Activated naive CD4-positive, alpha-beta T cell treated with Interleukin-2 at 50 U/mL for 16 hours (primary cell): ENCODE measurements around the gene SPC25.
"Not testable (repeated sequence)": the region's sequence is repeated elsewhere in the genome, so short reads cannot be mapped to it uniquely, and the experiment has no call there.

Experiments
- DNase-seq: peaks from one replicate; pipeline ENCODE4 v3.0.0-alpha.2; 2020

Gene SPC25, protein sequence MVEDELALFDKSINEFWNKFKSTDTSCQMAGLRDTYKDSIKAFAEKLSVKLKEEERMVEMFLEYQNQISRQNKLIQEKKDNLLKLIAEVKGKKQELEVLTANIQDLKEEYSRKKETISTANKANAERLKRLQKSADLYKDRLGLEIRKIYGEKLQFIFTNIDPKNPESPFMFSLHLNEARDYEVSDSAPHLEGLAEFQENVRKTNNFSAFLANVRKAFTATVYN

DNA sequence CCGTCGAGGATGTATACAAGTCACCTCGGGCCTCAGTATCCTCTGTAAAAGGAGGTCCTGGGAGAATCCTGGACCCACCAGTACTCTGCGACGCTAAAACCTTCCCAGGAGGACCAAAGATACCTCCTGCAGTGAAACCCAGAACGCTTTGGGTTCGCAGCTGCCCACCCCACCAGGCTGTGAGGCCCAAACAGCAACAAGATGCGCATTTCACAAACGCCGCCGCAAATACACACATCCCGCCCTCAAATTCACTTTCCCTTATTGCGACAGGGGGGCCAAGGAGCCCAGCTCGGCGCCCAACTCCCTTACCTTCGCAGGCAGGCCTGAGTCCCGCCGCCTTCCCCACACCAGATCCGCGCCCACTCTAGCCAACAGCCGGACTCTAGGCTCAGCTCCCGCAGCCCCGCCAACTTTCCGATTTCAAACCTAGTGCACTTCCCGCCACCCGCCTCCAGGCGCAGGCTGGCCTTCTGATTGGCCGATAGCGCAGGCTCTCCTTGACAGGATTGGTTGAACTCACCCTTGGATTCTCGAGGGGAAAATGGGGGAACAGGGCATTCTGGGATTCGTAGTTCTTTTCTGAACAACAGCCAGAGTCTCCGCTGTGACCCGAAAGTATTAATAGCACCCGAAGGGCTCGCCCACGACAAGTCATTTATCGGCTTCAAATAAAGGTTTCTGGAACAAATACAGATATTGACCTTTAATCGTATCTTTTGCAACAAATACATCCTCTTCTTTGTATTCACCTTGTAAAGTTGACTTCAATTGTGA, at the start of gene SPC25:
SPC25 (minus strand) TSS at position 425 of the 777 bp plus-strand sequence. CDS start 911 bp downstream, outside the sequence.
- DNase-seq = peak; percentile 87

DNA sequence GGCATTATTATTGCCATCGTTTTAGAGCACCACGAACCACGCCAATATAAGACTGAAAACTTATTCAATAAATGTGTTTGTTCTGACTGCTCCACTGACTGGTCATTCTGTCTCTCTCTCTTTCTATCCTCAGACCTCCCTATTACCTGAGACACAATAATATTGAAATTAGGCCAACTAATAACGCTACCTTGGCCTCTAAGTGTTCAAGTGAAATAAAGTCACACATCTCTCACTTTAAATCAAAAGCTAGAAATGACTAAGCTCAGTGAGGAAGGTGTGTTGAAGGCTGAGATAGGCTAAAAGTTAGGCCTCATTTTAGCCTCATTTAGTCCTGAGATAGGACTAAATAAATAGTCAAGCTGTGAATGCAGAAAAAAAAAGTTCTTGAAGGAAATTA, 49.7 kb upstream of the SPC25 start:
- DNase-seq = no peak

DNA sequence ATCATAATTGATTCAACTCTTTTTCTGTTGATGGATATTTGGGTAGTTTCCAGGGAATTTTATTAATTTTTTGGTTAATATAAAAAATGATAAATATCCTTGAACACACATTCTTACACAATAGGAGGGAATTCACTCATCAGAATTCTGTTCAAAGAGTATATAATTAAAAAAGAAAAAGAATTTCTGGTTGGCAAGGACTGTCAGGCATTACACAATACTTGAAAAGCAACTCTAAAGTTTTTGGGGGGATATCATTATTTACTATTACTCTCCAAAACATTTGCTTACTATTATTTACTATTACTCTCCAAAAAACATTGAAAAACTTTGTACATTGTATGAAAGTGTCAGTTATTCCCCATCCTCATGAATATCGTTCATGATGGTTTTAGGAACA, 48.8 kb upstream of the SPC25 start:
- no peak for DNase-seq

DNA sequence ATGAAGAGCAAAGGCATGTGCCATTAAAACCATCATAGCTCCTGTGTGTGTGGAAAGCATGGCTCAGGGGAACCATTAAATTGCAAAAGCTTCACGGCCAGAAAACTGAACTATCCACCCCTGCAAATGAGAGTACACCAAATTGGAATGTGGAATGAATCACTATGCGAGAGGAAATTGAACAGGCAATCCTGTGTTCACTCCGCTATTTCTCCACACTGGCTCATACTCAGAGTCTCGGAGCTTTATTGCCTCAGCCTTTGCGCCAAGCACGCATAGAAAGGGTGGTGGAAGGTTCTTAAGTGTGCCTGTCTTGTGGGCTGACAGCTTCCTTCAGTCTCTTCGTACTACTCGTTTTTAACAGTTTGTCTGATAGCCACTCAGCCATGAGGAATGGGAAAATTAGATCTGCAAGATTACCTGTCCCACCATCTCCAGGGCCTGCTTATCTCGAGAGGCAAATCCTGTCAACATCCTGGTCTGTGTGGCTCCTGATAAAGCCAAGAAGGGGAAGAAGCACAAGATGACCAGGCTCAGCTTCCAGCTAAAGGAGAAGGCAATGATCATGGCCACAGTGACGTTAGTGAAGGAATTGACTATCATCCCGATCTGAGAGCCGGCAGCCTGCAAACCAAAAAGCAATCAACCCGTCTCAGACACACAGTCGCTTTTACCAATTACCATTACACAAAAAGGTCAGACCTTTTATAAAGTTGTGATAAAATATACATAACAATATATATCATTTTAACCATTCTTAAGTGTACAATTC, 45.8 kb upstream of the SPC25 start:
- DNase-seq = no peak

DNA sequence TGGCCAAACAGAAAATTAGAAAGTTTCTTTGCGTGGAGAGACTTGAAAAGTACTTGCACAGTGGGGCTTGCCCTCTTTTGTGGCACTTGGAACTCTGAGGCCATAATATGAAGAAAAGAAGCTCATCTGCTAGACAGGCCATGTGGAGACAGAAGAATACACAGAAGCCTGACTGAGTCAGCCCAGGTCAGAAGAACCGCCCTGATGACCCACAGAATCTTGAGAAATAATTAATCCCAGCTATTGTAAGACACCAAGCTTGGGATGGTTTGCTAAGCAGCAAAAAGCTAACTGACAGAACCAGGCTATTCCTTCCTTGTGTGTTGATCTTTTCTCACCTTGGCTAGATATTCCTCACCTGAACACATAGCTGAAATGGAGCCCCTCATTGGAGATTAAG, 44.6 kb upstream of the SPC25 start:
- no peak for DNase-seq

DNA sequence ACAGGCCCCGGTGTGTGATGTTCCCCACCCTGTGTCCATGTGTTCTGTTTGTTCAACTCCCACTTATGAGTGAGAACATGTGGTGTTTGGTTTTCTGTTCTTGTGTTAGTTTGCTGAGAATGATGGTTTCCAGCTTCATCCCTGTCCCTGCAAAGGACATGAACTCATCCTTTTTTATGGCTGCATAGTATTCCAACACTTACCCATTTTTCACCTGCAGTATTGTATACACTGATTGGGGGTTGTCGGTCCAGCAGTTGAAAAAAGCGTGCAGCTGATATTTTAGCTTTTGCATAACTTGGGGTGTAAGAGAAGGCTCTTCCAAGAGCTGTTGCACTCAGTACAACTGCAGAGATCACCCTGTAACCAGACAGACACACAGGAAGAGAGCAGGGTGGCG, 41.9 kb upstream of the SPC25 start:
- DNase-seq = not testable (repeated sequence)

DNA sequence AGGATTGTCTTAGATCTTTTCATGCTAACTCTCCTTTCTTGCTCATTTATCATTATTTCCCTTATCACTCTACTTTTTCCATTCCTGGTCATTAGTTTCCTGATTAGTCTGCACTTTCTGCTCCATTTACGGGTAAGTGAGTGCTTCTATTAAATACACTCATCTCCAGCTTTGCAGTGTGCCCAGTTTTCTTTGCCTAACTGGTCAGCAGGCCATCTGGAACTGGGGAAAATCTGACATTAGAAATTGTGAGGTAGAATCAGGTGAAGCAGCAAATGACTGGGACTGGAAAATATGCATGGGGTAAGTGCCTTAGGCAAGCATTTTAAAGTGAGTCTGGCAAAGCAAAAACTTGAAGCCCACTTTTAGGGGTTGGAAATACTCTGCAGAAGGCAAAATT, 40.0 kb upstream of the SPC25 start:
- DNase-seq = no peak

DNA sequence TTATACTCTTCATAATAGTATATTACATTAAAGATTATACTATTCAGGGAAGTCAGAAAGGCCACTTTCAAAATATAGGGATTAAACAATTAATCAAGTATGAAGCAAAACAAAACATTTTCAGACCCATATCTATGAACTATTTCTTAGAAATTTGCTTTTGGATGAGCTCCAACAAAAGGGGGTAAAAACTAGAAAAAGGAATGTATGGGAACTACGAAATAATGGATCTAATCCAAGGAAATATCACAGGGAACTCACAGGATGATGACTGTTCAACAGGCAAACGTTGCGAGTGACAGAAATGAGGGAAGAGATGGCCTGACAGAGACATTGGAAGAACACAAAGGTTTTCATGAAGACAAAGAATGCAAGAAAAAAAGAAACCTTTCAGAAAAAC, 38.8 kb upstream of the SPC25 start:
- no peak for DNase-seq

DNA sequence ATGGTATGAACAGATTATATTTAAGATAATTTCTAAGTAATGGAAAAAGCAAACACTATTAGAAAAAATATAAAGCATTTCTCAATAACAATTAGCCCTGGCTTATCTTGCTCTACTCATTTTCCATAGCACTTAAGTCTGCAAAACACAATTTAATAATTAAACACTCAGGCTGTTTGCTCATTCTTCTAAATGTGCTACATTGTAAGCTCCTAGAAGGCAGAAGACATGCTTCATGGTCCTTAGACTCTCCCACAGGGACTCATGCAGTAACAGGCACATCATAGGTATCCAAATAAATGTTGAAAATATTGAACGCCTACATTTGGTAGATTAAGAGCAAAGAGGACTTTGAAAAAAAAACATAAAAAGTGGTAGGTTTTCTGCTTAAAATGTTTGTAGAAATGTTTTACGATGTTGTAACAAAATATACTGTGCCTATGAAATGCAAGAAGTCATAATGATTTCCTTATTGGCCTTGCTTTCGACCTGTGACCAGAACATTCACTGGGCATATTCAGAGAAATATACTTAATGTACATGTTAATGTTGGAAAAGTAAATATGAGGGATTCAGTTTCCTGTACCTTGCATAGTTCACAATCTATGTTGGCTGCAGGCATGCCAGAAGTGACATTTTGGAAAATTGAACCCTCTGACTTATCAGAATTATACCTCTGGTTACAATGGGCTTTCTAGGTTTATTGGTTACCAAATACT, 38.0 kb upstream of the SPC25 start:
- DNase-seq = no peak

DNA sequence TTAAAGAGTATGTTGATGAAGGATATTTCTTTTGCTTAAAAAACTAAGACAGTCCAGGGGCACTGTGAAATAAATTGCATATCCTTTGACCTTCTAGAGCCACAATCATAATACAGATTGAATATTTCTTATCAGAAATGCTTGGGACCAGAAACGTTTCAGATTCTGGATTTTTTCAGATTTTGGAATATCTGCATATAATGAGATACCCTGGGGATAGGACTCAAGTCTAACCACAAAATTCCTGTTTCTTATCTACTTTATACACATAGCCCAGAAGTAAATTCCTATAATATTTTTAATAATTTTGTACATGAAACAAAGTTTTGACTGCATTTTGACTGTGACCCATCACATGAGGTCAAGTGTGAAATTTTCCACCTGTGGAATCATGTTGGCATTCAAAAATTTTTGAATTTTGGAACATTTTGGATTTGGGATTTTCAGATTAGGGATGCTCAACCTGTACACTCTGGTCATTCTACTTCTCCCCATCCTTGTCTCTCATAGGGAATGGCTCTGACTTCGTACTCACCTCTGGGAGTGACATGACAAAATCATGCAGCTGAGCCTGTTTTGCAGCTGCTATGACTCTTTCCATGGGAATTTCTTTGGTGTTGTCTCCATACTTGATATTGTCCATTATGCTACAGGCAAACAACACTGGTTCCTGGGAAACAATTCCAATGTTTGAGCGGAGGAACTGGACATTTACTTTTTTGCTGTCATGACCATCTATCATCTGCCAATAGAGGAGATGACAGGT, 36.6 kb upstream of the SPC25 start:
- DNase-seq = no peak

DNA sequence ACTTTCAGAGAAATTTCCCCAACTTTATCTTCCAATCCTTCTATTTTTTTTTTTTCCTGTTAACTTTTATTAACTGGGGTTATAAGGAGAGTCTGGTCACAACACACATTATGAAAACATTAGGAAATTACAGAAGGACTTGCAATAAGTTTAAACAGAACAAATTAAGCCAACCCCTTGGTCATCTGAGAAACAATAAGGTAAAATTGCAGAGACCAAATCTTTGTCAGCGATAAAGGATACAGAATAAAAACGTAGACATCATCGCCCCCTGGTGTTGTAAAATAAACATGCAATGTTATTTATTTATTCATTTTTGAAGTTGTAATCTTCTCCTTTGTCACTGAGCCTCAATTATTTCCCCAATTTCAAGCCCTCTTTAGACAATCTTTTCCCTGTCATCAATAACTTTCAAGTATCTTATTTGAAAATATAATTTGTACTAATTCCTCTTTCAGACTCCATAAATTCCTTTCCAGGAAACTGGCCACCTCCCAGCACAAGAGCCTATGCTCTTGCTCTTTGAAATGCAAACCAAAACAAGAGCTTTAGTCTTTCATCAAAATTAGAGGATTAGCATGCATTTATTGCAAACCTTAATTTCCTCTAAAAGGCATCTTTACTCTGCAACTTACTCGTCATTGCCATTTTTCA, 30.4 kb upstream of the SPC25 start:
- no peak for DNase-seq

DNA sequence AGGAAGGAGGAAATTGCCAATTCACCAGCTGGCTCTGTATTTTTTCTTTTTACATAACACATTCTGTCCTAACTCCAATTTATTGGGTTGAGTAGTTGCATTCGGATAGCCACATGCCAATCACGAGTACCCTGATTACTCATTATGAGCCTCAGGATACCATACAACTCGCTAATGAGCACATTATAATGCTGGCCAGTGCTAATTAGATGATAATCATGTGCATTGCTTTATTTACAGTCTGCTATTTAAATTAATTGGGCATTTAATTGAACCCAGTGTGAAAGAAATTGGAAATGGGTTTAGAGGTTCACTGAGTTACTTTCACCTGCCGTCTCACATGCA, 26.1 kb upstream of the SPC25 start:
- DNase-seq = no peak

DNA sequence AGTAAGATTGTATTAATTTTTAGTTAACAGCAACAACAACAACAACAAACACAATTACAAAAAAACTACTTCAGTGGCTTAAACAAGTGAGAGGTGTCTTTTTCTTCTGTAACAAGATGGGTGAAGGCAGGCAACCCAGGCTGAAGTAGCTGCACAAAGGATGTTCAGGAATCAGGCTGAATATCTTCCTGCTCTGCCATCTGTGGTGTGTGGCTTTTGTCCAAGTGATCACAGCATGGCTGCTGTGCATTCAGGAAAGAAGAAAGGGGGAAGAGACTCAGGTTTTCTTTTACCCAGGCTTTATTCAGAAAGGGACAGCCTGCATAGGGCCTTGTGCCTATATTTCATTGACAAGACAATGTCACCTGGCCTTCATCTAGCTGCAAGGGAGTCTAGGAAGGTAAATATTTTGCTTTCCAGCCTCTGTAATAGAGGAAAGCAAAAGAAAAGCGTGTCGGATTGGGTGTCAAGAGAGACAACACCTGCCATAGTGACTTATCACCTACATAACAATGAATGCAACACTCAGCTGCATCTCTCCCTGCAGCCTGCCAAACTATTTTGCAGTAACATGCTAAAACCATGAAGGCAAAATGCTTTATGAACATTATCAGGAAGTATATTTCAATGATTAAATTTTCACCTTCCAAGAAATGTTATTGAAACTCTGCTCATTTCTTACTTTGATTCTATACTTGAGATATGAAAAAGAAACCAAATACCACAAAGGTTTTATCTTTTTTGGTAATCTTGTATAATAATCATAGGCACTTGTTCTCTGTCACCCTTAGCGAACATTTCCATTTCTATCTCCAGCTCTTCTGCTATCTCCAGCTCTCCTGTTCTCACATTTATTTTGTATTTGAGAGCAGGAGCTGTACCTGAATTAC, 25.5 kb upstream of the SPC25 start:
- no peak for DNase-seq

DNA sequence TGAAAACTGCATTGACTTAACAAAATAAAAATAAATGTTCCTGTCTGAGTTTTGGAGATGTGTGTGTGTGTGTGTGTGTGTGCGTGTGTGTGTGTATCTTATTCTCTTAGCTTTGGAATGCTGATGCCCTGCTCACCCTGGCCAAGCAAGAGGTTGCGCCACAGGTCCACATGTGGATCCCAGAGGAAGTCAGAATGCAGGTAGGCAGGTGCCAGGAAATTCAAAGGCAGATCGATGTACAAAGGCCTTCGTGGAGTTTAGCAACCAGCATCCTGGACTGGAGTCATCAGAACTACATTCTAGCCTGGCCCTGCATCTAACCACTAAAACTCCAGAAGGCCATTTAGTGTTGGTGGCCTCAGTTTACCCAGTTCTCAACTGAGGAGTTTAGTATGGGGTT, 23.3 kb upstream of the SPC25 start:
- no peak for DNase-seq

DNA sequence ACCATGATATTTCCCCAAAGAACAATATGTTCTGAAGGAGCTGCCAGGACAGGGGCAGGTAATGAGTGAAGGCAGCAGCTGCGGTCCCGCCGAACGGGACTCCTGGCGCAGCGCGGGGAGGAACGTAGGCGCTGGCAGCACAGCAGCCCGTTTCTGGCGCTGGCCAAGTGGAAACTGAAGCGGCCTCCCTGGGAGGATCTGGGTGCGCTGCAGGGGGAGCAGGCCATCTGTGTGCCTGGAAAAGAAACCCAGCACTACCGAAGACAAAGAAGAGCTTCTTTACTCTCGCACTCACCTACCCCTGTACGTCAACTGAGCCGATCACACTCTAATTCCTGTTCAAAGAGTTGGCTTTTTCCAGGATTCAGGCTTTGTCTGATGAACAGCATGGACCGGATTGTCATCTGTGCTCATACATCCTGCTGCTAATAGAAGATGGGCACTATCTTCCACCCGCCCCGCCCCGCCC, 22.7 kb upstream of the SPC25 start:
- DNase-seq = no peak

DNA sequence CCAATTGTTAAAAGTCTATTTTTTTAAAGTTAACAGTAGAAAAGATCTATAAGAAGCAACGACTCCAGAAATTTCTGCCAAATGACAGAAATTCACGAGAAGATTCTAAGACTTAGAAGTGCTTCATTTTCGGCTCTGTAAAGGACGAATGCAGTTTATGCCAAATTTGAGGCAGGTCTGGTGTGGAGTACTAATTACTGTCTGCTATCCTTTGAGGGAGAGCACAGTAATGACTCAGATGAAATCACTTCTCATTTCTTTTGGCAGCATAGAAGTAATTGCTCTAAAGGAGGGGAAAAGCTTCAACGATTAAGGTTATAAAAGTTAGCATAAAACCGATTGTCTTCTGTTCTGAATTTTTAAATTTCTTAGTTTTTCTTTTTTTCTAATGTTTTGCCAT, 22.2 kb upstream of the SPC25 start:
- DNase-seq = no peak

DNA sequence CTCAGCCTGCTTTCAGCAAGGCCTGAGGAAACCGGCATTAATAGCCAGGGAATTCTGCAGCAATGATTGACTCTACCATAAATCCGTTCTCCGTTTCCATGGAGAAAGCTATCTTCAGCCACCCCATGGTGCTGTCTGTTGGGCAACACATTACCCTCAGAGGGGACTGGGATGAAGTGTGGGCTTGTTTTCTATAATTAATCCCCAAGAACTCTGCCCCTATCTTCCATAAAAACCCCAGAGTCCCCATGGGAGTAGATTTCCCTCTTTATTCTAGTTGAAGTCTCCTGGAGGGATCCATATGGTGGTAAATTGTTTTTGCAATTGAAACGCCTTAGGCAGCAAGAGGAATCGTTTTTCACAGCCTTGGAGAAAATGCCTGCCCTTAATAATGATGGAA, 20.1 kb upstream of the SPC25 start:
- DNase-seq = no peak

DNA sequence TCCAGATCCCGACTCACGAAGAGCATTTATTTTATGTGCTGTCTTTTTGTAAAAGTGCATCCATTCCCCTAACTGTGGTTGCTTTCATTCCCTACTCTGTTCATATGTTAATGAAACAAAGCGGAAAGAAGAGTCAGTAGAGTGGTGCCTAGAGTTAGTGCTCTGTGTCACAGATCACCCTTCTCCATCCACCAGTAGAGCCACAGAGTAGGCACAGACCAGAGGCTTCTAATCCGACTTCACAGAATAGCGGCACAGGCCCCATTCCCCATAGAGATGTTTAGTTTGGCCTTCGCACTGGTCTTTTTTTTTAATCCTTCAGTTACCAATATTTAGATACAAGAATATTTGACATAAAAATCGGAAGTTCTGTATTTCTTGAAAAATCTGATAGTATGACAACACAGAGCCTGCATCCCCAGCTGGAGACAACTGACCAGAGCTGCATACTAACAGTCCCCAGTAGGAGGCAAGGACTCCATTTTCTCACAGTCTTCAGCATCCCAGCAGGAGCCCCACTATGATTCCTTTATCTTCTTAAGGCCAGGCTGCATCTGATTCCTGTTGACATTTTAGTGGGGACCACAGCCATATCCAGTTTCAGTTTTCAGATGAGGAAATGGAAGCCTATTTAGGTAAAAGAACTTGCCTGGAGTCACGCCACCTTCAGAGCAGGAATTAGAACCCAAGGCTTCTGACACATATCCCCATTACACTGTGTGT, 17.9 kb upstream of the SPC25 start:
- DNase-seq = no peak

DNA sequence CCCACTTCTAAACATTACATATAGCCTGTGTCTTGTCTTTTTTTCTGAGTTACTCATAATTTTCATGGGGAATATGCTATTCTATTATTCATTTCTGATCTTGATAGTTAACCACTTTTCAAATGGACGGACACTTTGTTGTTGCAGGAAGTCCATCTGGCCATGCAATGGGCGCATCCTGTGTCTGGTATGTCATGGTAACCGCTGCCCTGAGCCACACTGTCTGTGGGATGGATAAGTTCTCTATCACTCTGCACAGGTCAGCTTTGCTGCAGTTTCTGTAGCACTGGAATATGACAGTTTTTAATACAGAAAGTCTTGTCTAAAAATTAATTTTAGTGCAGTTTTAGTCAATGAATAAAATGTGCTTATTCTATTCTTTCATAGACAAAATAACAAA, 14.1 kb upstream of the SPC25 start:
- no peak for DNase-seq

DNA sequence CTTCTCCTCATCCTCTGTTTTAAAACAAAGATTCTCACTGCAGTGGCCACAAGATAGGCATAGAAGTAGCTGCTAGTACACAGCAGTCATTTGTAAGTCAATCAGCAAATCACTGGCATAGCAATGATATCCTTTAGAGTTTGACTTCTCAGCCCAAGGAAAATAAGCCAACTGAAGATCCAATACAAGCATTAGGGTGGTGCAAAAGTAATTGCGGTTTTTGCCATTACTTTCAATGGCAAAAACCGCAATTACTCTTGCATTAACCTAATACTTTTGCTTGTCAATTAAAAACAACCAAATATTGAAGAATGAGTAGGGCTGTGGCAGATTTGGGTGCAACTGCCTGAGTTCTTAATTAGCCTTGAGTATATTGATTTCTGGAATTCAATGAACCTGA, 13.7 kb upstream of the SPC25 start:
- no peak for DNase-seq
